ENCODE measurements around the gene CASZ1. TPM values are rescaled to one million over a fixed set of nuclear protein-coding genes. Genes with fewer than 3 reads are reported as not detected.

CASZ1 gene
- total RNA-seq, 4 donors from 2014 or later: 5.2 to 38.5 (median 18.7) TPM

DNA sequence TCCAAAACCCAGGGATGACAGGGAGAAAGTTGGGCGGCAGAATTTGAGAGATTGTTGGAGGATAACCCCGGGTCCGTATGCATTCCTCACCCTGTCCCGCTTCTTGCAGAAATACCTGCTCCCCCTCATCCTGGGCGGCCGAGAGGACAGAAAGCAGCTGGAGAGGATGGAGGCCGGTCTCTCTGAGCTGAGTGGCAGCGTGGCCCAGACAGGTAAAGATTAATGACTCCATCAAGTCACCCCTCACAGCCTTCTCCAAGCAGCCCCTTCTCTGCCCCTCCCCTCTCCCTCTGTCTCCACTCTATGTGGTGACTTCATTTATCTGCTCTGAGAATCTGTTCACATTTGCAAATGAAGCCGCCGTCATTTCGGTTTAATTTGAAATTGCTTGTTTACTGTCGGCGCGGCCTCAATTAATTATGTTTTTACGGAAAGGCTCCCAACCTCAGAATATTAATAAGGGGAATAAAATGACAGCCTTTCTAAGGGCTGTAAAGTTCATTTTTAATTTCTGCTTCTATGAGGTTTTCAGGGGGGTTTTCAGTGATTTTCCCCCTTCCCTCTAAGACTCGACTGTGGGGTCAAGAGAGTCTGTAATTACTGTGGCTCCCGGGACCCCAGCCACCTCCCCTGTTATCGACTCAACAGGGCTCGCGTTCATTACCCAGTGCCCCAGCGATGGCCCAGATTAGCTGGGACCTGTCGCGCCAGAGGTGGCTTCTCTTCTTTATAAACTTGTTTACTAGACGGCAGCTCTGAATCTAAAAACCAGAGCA, 173.3 kb downstream of the CASZ1 start:
- Histone ChIP-seq H3K4me3 (replicated peaks in 1 of 3) (no peak overlapping the region), H3K36me3 (peaks cover 0 to 10% of the 10 kb centered on the region in 2 donors), H3K9me3 (no peaks in the 10 kb centered on the region), H3K27ac (no peak overlapping the region), H3K4me1 (peaks cover 31 to 45% of the 10 kb centered on the region in 2 donors), H3K27me3 (no peaks in the 10 kb centered on the region)
- DNase-seq: peak in 1 of 2 donors; percentile 0
- WGBS, 2 donors: 95 to 97% methylated on average over 24 of the region's 24 CpGs
- intact Hi-C loops (cut with DNase I): no loop called here
- TF ChIP-seq, protein P1, sequence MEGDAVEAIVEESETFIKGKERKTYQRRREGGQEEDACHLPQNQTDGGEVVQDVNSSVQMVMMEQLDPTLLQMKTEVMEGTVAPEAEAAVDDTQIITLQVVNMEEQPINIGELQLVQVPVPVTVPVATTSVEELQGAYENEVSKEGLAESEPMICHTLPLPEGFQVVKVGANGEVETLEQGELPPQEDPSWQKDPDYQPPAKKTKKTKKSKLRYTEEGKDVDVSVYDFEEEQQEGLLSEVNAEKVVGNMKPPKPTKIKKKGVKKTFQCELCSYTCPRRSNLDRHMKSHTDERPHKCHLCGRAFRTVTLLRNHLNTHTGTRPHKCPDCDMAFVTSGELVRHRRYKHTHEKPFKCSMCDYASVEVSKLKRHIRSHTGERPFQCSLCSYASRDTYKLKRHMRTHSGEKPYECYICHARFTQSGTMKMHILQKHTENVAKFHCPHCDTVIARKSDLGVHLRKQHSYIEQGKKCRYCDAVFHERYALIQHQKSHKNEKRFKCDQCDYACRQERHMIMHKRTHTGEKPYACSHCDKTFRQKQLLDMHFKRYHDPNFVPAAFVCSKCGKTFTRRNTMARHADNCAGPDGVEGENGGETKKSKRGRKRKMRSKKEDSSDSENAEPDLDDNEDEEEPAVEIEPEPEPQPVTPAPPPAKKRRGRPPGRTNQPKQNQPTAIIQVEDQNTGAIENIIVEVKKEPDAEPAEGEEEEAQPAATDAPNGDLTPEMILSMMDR (IDR thresholded peaks at IDR 0.05): no peak
- no peak for TF ChIP-seq POLR2A (IDR thresholded peaks at IDR 0.05)

DNA sequence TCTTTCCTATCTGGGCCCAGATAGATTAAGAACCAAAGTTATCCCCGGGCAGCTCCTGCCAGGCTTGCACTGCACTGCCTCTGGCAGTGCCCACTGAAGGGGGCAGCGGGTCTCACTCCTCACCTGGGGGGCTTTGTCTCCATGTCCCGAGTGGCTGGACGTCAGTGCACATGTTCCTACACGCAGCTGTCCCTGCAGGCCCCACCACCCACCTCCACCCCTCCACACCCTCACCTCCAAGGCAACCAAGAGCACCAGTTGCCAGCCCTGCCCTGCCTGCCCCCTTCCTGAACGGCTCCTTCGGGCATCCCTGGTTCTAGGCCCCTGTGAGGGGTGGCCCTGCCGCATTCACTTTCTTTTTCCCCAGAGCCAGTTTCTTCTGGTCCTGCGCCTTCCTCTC, 174.5 kb downstream of the CASZ1 start:
- 90 to 92% methylated on average over 8 to 9 of the region's 9 CpGs for WGBS, 2 donors
- H3K36me3 ChIP-seq: peaks cover 0 to 10% of the 10 kb centered on the region in 2 donors
- peaks cover 20 to 43% of the 10 kb centered on the region in 2 donors for H3K4me1 ChIP-seq
- H3K4me3 ChIP-seq (replicated peaks in 1 of 3): no peak overlapping the region
- TF ChIP-seq POLR2A (IDR thresholded peaks at IDR 0.05): no peak
- TF ChIP-seq, protein P1 (IDR thresholded peaks at IDR 0.05): no peak
- no peaks in the 10 kb centered on the region for H3K27me3 ChIP-seq
- intact Hi-C loops (cut with DNase I): no loop called here
- H3K9me3 ChIP-seq: no peaks in the 10 kb centered on the region
- peak in 1 of 2 donors; percentile 2 for DNase-seq
- H3K27ac ChIP-seq: no peak overlapping the region

DNA sequence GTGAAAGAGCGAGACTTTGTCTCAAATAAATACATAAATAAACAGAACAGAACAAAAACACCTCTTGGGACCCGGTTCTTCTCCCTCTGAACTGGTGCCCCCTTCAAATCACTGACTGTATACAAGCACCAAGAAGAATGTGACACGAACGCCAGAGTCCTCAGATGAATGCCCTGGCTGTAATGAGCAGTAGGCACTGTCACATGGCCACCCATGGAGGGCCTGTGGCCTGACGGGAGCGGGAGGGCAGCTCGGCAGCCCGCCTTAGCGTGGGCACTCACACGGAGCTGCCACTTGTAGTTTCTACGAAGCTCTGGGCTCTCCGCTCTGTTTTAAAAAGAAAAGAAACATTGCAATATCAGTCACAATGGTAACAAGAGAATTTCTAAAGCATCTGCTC, 175.7 kb downstream of the CASZ1 start:
- Histone ChIP-seq H3K27me3 (no peaks in the 10 kb centered on the region), H3K27ac (peak overlapping the region; percentile 80 to 88 (median 86)), H3K4me1 (peaks cover 25 to 44% of the 10 kb centered on the region in 2 donors), H3K36me3 (peaks cover 0 to 10% of the 10 kb centered on the region in 2 donors), H3K4me3 (replicated peaks in 1 of 3) (no peak overlapping the region), H3K9me3 (no peaks in the 10 kb centered on the region)
- TF ChIP-seq POLR2A (IDR thresholded peaks at IDR 0.05): no peak
- TF ChIP-seq, protein P1 (IDR thresholded peaks at IDR 0.05): no peak
- intact Hi-C loops (cut with DNase I): no loop called here
- 29 to 39% methylated on average over 9 to 12 of the region's 12 CpGs for WGBS, 2 donors
- DNase-seq: peak; percentile 96

DNA sequence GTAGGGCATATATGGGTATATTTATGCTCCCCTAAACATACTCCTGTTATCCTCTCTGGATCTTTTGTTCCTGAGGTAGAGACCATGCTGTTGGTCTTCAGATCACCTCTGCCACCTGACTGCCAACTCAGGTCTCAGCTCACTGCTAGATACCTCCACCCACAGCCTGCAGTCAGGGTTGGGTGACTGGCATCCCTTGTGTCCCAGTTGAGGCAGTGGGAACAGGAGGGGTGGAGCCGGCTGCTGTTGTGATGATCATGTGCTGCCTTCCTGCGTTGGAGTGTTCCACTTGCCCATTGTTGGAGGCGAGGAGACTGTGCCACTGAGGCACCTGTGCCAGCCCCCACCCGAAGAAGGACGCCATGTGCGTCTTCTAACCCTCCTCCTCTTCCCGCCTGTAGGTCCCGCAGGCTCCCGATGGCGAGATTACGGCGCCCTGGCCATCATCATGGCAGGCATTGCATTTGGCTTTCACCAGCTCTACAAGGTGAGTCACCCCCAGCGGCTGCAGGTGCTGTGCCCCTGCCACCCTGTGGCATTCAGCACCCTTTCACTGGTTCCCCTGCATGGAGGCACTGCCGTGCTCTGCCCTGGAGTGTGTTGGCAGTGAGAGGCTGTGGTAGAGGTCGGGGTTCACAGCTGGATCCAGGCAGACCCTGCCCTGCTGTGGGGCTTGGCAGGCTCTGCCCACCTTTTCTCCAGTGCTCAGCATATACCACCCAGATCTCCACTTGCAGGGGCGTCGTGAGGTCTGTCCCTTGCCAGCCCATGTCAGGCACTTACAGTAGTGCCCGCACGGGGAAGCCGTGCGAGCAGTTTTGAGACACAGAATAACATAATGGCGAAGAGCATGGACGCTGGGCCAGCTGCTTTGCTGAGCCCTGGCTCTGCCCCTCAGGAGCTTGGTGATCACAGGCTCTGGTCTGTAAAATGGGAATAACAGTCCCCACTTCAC, 178.2 kb downstream of the CASZ1 start:
- 93 to 97% methylated on average over 16 to 23 of the region's 23 CpGs for WGBS, 2 donors
- no peaks in the 10 kb centered on the region for H3K27me3 ChIP-seq
- intact Hi-C loops (cut with DNase I): no loop called here
- no peak overlapping the region for H3K27ac ChIP-seq
- no peaks in the 10 kb centered on the region for H3K36me3 ChIP-seq
- H3K9me3 ChIP-seq: no peaks in the 10 kb centered on the region
- no peak for DNase-seq
- peaks cover 24 to 44% of the 10 kb centered on the region in 2 donors for H3K4me1 ChIP-seq
- no peak overlapping the region for H3K4me3 ChIP-seq (replicated peaks in 1 of 3)
- TF ChIP-seq, protein P1 (IDR thresholded peaks at IDR 0.05): no peak
- no peak for TF ChIP-seq POLR2A (IDR thresholded peaks at IDR 0.05)

All from thyroid gland (tissue), 4 donors.